Stimulated activated CD8-positive, alpha-beta memory T cell treated with anti-CD3 and anti-CD28 coated beads, Interleukin-7, amount 100 ng/mL, for 4 hours (primary cell): Measurements from ENCODE around the gene FAM13A.

Experiments used
- DNase-seq, 2 donors: peaks; one replicate each; pipeline ENCODE4 v3.0.0-alpha.2; 2020; ENCODE audit warnings: low read depth in 2 of 2

FAM13A gene

DNA sequence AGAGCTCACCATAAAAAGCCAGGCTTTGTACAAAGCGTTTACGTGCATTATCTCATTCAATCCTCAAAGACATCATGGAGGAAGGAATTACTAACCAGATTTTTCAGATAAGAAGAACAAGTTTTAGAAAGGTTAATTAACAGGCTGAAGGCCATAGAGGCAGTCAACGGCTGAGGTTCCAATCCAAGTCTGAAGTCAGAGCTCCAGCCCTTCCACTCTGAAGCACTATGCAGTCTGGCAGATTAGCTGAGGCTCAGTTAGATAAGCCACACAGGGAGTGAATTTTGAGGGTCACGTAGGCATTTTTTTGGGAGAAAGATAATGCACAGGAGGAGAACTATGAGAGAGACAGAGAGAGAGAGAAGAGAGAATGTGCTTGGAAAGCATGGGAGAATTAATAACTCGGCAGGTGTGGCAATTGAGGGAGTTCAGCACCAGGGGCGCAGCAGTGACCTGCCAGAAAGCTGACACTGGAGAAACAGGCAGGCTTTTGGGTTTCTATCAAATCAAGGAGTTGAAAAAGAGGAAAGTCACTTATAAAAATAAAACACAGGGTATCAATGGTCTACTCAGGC, 242.9 kb downstream of the FAM13A start:
- DNase-seq, result no peak

DNA sequence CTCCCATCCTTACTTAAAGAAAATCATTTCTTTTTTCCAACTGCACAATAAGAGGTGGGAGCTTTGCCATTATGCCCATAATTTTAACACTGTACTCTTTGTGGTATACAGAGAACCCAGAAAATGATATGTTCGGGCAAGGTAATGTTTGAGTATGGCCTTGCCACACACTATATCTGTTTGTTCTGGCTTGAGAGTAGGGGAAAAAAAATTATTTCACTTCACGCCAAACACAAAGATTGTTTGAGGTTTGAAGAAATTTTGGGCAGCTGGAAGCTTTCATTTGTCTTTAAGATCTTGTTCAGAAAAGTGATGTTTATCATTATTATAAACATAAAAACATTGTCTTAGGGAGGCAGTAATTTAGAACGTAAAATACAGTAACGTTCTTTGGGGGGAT, 244.0 kb downstream of the FAM13A start:
- no peak for DNase-seq

DNA sequence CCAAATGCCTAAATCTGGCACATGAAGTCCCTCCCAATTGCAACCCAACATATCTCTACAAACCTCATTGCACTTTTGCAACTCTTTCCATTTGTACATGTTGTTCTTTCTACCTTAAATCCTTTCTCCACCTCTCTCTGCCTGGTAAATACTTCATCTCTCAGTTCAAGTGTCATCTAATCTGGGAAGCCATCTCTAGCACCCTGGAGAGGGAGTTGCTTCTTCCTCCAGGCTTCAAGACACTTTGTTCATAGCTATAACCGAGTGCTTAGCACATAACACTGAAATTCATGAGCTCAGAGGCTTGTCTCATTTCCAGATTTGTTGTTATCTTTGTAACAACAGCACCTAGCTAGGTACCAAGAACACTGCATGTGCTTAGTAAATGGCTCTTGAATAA, 244.6 kb downstream of the FAM13A start:
- DNase-seq, result no peak

DNA sequence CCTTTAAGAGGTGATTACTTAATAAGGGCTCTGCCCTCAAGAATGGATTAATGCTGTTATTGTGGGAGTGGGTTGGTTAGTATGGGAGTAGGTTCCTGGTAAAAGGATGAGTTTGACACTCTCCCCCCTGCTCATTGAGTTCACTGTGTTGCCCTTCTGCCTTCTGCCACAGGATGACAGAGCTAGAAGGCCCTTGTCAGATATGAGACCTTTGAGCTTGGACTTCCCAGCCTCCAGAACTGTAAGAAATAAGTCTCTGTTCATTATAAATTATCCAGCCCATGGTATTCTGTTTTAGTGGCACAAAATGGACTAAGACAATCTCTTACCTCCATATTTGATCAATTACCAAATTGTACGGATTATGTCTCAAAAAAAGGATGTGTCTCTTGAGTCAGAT, 245.1 kb downstream of the FAM13A start:
- no peak for DNase-seq

DNA sequence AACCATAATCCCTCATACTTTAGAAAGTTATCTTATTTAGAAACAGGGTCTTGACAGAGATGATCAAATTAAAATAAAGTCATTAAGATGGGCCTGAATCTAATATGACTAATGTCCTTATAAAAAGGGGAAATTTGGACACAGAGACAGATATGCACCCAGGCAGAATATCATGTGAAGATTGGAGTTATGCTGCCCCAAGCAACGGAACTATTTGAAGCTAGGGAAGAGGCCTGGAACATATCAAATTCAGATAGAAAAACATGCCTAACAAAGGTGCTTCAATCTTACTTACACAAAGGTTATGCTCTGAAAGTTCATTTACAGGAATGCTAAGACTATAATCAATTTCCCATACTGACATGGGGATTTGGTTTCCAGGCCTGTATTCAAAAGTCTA, 246.7 kb downstream of the FAM13A start:
- DNase-seq, result no peak

DNA sequence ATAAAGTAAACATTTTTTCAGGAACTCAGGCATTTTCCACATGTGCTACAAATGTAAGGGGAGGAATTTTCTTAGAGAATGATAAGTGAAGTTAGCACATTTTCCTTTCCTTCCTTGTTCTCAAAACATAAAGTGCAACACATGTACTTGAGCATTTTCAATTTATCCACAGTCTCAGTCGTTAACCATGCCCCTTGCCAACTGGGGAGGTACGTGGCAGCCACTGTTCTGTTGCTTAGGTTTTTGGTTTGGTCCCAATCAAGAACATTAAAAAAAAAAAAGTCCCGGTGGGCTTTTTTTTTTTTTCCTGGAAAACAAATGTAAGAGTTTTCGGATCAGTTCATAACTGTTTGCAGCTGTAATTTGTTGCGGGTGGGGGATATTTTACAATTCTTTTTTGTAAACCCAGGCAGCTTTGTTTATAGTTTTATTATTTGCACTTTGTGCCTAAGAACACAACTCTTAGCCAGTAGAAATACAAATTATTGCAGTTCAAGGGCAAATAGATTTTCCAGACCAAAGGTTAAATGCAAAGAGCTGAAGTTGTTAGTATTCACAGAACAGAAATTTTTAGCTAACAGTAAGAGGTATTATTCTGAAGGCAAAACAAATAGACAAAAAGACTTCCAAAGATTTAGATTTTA, 247.3 kb downstream of the FAM13A start:
- no peak for DNase-seq

GRCh38 chr4:88809101-88809500, 247.9 kb downstream of the FAM13A start:
- DNase-seq, result no peak

- no peak for DNase-seq
Observed at GRCh38 chr4:88807499-88807898, 249.5 kb downstream of the FAM13A start.

- no peak for DNase-seq
Observed at GRCh38 chr4:88804234-88804633, 252.8 kb downstream of the FAM13A start.

DNA sequence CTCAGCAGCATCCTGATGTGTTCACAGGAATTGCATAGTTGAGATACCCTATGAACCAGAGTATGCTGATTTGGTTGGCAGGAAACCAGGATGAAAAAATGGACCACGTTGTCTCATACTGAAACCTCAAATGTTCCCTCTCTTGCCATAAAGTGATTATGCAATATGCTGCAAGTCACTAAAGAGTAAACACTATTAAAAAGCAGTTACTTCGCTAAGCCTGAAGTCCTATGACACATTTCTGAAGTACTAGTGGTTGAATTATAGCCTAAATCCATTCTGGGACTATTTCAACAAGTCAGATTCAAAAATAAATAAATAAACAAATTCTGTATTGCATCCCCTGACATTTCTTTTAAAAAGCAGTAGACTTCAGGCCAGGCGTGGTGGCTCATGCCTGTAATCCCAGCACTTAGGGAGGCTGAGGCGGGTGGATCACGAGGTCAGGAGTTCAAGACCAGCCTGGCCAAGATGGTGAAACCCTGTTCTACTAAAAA, 253.3 kb downstream of the FAM13A start:
- DNase-seq, result no peak

DNA sequence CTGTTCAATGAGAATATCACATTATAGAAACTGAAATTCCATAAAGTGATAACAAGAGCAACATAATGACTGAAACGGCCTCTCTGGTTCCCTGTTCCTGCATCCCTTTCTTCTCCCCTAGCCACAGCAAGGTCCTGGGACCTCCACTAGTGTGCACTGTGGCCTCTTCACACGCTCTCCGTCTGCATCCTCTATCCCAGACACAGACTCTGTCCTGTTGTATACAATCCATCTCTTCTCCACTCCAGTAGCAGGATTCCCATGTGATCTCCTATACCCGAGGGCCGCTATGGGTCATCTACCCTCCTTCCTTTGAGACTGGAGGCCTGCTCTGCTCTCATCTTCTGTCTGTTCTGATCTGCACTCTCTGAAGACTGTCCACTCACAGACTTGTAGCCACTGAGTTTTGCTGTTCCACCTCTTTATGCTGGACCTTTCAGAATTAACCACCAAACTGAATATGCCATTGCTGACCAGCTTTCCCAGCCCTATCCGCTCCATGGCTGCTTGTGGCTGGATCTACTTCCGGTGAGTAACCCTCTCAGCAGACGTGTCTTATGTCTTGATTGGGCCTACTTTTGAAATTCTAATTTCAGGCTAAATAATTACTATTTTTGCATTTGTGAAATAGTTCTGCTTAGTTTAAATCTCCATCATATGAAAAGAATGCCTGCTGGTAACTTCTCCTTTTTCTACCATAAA, 254.2 kb downstream of the FAM13A start:
- DNase-seq, result no peak

DNA sequence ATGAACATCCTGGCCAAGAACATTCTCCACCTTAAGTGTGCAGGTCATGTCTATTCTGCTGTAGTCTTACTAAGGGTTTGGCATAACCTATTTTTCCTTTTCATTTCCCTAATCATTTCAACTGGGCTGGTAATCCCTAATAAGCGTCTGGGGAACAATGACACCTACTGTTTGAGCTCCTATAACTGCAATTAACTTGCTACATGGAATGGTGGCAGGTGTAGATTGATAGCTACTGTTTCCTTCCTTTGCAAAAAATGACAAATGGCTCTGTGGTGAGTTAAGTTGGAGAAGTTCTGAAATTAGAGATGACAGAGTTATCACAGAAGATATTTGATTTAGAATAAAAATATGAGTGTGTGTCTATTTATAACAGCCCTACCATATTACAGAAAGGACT, 254.8 kb downstream of the FAM13A start:
- no peak for DNase-seq

DNA sequence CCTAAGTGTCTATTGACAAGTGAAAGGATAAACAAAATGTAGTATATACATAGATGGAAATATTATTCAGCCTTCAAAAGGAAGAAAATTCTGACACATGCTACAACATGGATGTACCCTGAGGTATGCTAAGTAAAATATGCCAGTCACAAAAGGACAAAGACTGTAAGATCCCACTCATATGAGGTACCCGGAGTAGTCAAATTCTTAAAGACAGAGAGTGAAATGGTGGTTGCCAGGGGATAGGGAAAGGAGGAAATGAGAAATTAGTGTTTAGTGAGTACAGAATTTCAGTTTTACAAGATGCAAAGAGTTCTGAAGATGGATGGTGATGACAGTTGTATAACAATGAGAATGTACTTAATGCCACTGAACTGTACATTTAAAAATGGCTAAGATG, 257.1 kb downstream of the FAM13A start:
- DNase-seq, result no peak

DNA sequence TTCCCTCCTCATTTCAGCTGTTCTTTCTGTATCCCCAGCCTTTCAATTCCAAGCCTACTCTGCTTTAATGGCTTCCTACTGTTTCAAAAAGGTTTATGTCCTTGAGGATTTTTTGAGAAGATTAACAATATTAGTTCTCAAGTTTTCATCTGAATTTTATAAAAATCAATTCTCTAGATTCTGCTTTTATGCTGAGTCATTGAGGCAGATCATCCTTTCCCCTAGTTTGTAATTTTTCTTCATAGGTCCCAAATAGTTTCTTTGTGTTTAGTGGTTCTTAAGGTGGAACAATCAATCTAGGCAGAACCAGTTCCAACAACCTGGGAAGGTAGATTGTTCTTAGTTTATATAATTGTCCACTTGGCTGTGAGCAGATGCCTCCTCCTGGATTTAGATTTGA, 259.3 kb downstream of the FAM13A start:
- DNase-seq, result no peak

DNA sequence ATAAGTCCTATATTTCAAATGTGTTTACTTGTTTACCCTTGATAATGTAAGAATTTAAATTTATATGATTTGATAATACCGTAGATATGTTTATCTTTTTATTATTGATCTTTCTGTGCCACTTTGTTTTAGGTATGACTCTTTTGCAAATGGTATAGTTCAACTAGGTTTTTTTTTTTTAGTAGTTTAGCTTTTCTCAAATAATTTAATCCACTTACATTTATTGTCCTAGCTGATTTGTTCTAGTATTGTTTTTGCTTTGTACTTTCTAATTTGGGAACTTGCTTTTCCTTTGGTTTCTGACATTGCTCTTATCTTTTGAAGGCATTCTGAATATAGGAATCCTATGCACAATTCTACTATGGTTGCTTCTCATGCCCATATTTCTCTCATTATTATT, 260.4 kb downstream of the FAM13A start:
- DNase-seq, result no peak

DNA sequence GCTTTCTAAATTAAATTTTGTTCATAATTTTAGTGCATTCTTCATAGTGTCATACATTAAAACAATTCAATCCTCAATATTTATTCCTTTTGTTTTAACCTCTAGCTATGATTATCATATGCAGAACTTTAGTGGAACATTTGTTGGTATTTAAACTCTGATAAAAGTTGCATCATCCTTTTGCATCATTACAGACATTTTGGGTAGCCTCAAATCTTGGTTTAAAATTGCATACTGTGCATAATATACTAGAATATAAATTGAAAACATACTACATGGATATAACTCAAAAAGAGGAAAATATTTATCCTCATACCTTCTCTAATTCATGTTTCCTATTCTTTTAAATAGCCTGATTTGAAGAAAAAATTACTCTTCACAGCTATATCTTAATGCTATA, 262.0 kb downstream of the FAM13A start:
- DNase-seq, result no peak

DNA sequence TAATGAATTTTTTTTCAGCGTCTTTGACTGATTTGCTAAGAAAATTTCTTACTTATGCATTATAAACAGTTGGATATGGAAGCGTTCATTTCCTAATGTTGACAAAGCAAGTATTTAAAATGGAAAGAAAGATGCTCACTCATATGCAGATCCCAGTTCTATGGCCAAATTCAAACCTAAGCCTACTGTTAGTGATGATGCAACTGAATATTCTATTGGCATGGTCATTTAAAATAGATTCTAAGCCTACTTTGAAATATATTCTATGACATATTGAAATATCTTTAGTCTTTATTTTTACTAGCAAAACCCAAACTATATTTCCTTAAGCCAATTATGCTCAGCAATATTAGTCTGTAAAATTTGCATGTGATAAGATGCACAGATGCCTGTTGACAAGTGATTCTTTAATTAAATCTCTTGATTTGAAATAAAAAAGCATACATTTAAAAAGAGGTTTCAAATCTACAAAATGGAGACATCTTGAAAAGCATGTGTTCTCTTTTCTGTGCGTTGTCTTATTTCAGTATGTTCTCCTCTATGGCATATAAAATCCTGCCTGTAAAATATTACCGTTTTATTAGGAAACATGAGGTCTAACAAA, 262.8 kb downstream of the FAM13A start:
- no peak for DNase-seq

- DNase-seq, result no peak
Observed at GRCh38 chr4:88793475-88793874, 263.5 kb downstream of the FAM13A start.

- no peak for DNase-seq
Observed at GRCh38 chr4:88792821-88793220, 264.2 kb downstream of the FAM13A start.

GRCh38 chr4:88792268-88792781, 264.7 kb downstream of the FAM13A start:
- no peak for DNase-seq

DNA sequence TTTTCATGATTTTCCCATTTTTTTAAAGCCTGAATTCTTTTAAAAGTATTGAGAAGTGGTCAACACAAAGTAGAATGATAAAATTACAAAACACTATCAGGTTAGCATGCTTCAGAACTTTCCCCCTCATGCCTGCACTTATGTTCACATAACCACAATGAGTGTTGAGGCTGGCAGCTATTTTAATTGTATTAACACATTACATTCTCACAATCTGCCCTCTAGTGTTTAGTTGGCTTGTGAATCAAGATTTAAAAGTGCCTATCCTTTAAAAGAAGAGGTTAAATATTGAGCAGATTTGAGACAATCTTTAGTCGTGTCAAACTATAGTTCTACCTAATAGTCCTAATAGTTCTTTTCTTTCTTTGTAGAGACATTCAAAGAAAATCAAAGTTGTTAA, 265.7 kb downstream of the FAM13A start:
- DNase-seq, result no peak

DNA sequence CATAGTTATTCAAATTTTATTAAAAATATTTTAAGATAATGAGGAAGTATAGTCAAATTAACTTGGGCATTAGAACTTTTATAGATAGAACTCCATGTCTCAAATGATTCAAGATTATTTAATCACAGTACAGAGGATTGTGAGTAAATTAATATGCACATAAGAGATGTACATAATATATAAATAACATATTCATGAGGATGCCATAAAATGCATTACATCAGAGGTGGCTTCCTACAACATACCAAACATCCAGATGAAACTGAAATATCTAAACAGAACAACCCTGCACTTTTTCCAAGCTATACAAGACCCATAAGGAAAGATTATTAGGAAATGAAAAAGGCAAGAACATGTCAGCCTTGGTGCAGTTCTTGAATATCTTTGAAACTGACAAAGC, 268.1 kb downstream of the FAM13A start:
- no peak for DNase-seq

- DNase-seq, result no peak
Observed at GRCh38 chr4:88788424-88788823, 268.6 kb downstream of the FAM13A start.
